BJ (cell line): ENCODE data around the gene AGAP1. TPM values are rescaled to one million over a fixed set of nuclear protein-coding genes. Genes with fewer than 3 reads are reported as not detected.

Experiments
- CTCF ChIA-PET: fragments of 350-600 bp; formaldehyde crosslinking; extraction: SDS; loops from one replicate; lab custom pipeline; 2021; ENCODE audit warnings: antibody characterized with exemption, inconsistent platforms; lab: Yijun Ruan, JAX
- POLR2A ChIA-PET: fragments of 300-600 bp; sonication (Branson Sonifier 250); formaldehyde crosslinking; extraction: SDS; loops from one replicate; lab custom pipeline; 2021; ENCODE audit warnings: antibody characterized with exemption; lab: Charles Lee
- DNase-seq: peaks from one replicate; pipeline ENCODE4 v3.0.0-alpha.2; 2011; ENCODE audit warnings: low read depth
- H3K27me3 ChIP-seq: 2 replicates; pipeline ENCODE4 v1.6.0; 2011; ENCODE audit warnings: low read length; ENCODE audit not compliant: control insufficient read depth, insufficient read depth
- H3K36me3 ChIP-seq: 2 replicates; pipeline ENCODE4 v1.5.1; 2011; ENCODE audit warnings: low read length; ENCODE audit not compliant: control insufficient read depth, insufficient read depth
- H3K4me3 ChIP-seq: 2 replicates; pipeline ENCODE4 v1.5.1; 2011; ENCODE audit warnings: low read depth, mild to moderate bottlenecking, control low read depth, low read length
- polyA plus RNA-seq: library from polyadenylated mRNA; depleted of rRNA; stranded (reverse); fragments of >200 nt; gene quantifications from 2 replicates; pipeline ENCODE4 v1.2.3, GENCODE V29; 2011
- TF ChIP-seq, protein P1 (sequence below): IDR thresholded peaks from 2 replicates; pipeline ENCODE4 v1.5.1; 2011; ENCODE audit warnings: low read depth, mild to moderate bottlenecking, control low read depth, inconsistent platforms, low read length, moderate library complexity; ENCODE audit not compliant: insufficient read depth

Gene AGAP1
- polyA plus RNA-seq, 1 experiment = 14.9 TPM

DNA sequence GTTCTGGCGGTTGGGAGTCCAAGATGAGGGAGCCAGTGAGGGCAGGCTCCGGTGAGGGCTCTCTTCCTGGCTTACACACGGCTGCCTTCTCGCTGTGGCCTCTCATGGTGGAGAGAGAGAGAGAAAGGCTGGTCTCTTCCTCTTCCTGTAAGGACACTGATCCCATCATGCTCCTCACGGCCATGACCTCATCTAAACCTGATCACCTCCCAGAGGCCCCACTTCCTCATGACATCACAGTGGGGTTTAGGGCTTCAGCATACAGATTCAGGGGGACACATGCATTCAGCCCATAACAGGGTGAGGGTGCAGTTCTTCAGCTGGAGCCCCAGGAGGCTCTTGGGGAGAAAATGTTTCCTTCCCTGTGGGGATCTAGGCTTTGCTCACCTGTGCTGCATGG is 29.2 kb downstream of the AGAP1 start:
- ChIA-PET CTCF (no interaction called here), POLR2A (no interaction called here)
- TF ChIP-seq, protein P1, sequence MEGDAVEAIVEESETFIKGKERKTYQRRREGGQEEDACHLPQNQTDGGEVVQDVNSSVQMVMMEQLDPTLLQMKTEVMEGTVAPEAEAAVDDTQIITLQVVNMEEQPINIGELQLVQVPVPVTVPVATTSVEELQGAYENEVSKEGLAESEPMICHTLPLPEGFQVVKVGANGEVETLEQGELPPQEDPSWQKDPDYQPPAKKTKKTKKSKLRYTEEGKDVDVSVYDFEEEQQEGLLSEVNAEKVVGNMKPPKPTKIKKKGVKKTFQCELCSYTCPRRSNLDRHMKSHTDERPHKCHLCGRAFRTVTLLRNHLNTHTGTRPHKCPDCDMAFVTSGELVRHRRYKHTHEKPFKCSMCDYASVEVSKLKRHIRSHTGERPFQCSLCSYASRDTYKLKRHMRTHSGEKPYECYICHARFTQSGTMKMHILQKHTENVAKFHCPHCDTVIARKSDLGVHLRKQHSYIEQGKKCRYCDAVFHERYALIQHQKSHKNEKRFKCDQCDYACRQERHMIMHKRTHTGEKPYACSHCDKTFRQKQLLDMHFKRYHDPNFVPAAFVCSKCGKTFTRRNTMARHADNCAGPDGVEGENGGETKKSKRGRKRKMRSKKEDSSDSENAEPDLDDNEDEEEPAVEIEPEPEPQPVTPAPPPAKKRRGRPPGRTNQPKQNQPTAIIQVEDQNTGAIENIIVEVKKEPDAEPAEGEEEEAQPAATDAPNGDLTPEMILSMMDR = no peak
- H3K4me3 ChIP-seq = no peak overlapping the region
- no peak for DNase-seq
- H3K27me3 ChIP-seq = no peaks in the 10 kb centered on the region
- no peaks in the 10 kb centered on the region; the same call in 1 of the 2 replicates for H3K36me3 ChIP-seq

DNA sequence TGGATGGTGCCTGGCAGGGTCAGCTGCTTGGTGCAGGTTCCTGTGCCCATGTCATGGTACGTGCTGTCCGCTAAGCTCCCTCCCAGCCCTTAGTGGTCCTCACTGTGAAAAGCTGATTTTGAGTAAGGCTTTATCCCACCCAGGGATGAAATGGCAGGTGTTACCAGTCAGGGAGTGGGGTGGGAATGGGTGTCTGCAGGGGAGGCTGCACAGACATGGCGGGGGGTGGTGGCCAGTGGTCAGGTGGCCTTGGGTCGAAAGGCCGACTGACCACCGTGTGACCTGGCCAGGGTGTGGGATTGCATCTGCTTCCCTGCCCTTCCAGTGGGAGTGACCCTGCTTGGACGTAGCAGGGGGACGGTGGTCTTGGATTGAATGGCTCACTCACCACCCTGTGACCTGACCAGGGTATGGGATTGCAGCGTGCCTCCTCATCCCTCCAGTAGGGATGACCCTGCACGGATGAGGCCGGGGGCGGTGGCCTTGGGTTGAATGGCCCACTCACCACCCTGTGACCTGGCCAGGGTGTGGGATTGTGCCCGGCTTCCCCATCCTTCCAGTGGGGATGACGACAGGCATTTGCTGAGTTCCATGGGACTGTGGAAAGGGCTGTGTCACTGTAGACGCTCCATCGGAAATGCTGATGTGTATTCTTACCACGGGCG is 29.8 kb downstream of the AGAP1 start:
- CTCF ChIA-PET = no interaction called here
- Histone ChIP-seq H3K4me3 (no peak overlapping the region), H3K27me3 (no peaks in the 10 kb centered on the region), H3K36me3 (no peaks in the 10 kb centered on the region; the same call in 1 of the 2 replicates)
- TF ChIP-seq, protein P1 = no peak
- no peak for DNase-seq
- POLR2A ChIA-PET = no interaction called here

DNA sequence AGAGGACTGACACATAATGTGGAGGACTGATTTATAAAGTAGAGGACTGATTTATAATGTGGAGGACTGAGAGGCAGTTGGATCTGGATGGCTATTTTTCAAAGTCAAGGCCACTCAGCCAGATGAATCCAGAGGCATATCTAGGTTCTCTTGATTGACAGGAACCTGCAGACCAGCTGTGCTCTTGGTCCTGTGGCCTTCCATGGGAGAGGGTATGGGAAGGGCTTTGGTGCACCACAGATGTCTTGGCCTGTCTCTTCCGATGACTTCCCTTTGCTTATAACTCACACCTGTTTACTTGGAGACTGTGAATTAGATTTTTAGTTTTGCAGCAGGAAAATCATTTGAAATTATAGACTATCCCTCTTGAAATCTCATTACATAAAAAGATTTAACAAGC is 32.3 kb downstream of the AGAP1 start:
- ChIA-PET POLR2A (no interaction called here), CTCF (no interaction called here)
- Histone ChIP-seq H3K36me3 (no peaks in the 10 kb centered on the region; the same call in 1 of the 2 replicates), H3K27me3 (no peaks in the 10 kb centered on the region), H3K4me3 (no peak overlapping the region)
- TF ChIP-seq, protein P1 = no peak
- DNase-seq = no peak

DNA sequence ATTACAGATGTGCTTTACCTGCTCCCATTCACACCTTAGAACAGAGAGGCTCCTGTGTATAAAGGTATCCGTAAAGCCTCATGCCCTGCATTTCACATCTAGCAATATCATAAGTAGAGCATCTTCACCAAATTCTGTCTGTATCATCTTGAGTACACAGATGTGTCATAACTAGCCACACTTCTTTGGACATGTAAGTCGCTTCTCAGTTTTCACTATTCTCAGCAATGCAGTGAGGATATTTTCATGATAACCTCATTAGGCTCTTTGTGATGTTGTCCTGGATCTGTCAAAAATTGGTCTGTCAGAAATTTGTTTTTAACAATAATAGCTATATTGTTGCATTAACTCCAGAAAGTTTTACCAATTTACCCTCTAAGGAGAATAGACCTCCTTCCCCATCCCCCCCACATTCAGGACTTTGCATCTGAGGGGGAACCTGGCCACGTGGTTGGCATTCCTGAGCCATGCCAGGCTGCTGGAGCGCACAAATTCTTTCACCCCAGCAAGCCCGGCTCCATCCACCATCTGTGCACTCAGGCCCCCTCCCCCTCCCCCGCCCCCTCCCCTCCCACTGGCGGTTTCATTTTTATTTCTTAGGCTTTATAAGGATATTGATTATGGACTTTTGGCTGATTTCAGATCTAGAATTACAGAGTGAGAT is 34.1 kb downstream of the AGAP1 start:
- CTCF ChIA-PET = no interaction called here
- Histone ChIP-seq H3K4me3 (no peak overlapping the region), H3K27me3 (no peaks in the 10 kb centered on the region), H3K36me3 (no peaks in the 10 kb centered on the region; the same call in 1 of the 2 replicates)
- POLR2A ChIA-PET = no interaction called here
- TF ChIP-seq, protein P1 = no peak
- DNase-seq = no peak

DNA sequence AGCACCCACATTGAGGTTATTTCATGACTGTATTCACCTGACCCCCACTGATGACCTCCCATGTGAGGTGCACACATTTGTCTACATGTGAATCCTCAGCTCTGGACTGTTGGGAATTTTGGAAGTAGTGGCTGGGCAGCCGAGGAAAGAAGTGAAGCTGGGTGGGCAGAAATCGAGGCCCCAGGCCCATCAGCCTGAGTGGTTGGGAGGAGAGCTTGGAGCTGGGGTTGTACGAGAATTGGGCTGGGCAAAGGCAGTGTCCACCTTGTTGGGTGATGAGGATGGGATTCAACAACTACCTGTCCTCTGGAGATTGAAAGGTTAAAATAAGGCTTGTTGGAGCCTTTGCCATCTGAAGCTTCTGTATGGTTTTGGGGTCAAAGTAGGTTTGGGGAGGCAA is 35.8 kb downstream of the AGAP1 start:
- no peak overlapping the region for H3K4me3 ChIP-seq
- DNase-seq = no peak
- ChIA-PET POLR2A (no interaction called here), CTCF (no interaction called here)
- no peaks in the 10 kb centered on the region for H3K36me3 ChIP-seq
- no peaks in the 10 kb centered on the region for H3K27me3 ChIP-seq
- TF ChIP-seq, protein P1 = no peak
